Measurements from ENCODE around the gene TMEM132D.

TMEM132D gene

GRCh38 chr12:129335773-129336172 lies 568.1 kb downstream of the TMEM132D start:
- no peak overlapping the region for H3K27ac Mint-ChIP-seq
- H3K4me1 Mint-ChIP-seq = no peaks in the 10 kb centered on the region
- H3K36me3 Mint-ChIP-seq (ENCODE audit: low read depth) = no peaks in the 10 kb centered on the region
- no peaks in the 10 kb centered on the region for H3K27me3 Mint-ChIP-seq (ENCODE audit: low read depth)
- TF ChIP-seq, protein P1, sequence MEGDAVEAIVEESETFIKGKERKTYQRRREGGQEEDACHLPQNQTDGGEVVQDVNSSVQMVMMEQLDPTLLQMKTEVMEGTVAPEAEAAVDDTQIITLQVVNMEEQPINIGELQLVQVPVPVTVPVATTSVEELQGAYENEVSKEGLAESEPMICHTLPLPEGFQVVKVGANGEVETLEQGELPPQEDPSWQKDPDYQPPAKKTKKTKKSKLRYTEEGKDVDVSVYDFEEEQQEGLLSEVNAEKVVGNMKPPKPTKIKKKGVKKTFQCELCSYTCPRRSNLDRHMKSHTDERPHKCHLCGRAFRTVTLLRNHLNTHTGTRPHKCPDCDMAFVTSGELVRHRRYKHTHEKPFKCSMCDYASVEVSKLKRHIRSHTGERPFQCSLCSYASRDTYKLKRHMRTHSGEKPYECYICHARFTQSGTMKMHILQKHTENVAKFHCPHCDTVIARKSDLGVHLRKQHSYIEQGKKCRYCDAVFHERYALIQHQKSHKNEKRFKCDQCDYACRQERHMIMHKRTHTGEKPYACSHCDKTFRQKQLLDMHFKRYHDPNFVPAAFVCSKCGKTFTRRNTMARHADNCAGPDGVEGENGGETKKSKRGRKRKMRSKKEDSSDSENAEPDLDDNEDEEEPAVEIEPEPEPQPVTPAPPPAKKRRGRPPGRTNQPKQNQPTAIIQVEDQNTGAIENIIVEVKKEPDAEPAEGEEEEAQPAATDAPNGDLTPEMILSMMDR (IDR thresholded peaks at IDR 0.05; ENCODE audit: unreplicated experiment in 3 of 3) = no peak
- H3K9me3 Mint-ChIP-seq = peaks cover 2% of the 10 kb centered on the region
- H3K4me3 Mint-ChIP-seq = no peak overlapping the region

DNA sequence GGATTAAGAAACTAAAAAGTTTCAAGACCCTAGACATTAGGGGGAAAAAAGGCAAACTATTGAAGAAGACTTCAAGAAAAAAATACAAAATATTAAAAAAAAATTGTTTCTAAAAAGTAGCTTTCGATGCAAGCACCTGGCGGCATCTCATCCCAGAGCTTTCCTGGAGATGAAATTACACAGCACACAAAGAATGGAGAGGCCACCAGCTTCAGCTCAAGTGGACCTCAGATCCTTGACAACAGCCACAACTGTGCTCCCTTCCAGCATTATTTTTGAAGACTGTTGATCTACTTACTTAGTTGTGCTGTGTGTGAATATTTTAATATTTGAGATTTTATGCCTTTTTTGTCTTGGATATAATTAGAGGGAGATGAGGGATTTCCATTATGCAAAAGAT lies 571.5 kb downstream of the TMEM132D start:
- Mint-ChIP-seq H3K36me3 (ENCODE audit: low read depth) (no peaks in the 10 kb centered on the region), H3K27me3 (ENCODE audit: low read depth) (no peaks in the 10 kb centered on the region), H3K4me1 (no peaks in the 10 kb centered on the region), H3K27ac (no peak overlapping the region), H3K4me3 (no peak overlapping the region), H3K9me3 (peaks cover 2% of the 10 kb centered on the region)
- TF ChIP-seq, protein P1 (IDR thresholded peaks at IDR 0.05; ENCODE audit: unreplicated experiment in 3 of 3) = no peak

DNA sequence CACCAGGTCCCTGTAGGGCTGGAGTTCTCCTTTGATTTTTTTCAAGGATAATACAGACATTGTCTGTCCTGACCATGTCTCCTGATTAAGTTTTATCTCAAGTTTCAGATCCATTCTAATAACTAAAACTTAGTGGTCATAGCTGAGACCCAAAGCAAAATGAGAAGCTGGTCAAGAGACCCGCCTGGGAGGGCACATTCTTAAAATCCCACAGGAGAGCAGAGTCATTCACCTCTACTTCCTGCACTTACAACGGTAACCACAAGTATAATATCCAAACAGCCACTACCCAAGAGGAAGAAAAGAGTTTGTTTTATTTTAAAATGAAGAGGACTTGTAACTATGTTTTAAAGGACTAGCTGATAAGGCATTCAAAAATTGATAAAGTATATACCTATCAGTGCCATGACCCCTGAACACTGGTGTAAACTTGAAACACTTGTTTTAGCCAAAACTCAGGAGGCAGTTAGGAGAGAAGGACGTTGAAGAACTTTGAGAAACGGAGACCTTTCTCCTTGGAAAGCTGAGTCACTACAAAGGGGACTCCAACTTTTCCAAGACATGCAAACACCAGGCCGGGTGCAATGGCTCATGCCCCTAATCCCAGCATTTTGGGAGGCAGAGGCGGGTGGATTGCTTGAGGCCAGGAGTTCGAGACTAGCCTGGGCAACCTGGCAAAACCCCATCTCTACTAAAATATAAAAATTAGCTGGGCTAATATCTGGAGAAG lies 572.3 kb downstream of the TMEM132D start:
- H3K4me1 Mint-ChIP-seq = no peaks in the 10 kb centered on the region
- H3K36me3 Mint-ChIP-seq (ENCODE audit: low read depth) = no peaks in the 10 kb centered on the region
- H3K27ac Mint-ChIP-seq = no peak overlapping the region
- no peaks in the 10 kb centered on the region for H3K27me3 Mint-ChIP-seq (ENCODE audit: low read depth)
- H3K4me3 Mint-ChIP-seq = no peak overlapping the region
- peaks cover under 1% of the 10 kb centered on the region for H3K9me3 Mint-ChIP-seq
- TF ChIP-seq, protein P1 (IDR thresholded peaks at IDR 0.05; ENCODE audit: unreplicated experiment in 3 of 3) = no peak

- TF ChIP-seq, protein P1 (IDR thresholded peaks at IDR 0.05; ENCODE audit: unreplicated experiment in 3 of 3) = no peak
- Mint-ChIP-seq H3K4me3 (no peak overlapping the region), H3K27ac (no peak overlapping the region), H3K36me3 (ENCODE audit: low read depth) (no peaks in the 10 kb centered on the region), H3K27me3 (ENCODE audit: low read depth) (peaks cover 3% of the 10 kb centered on the region), H3K9me3 (no peaks in the 10 kb centered on the region), H3K4me1 (no peaks in the 10 kb centered on the region)
Measured at GRCh38 chr12:129328235-129328634, 575.6 kb downstream of the TMEM132D start.

GRCh38 chr12:129325566-129325965 lies 578.3 kb downstream of the TMEM132D start:
- H3K4me3 Mint-ChIP-seq = no peak overlapping the region
- H3K4me1 Mint-ChIP-seq = no peaks in the 10 kb centered on the region
- peaks cover 3% of the 10 kb centered on the region for H3K27me3 Mint-ChIP-seq (ENCODE audit: low read depth)
- no peak overlapping the region for H3K27ac Mint-ChIP-seq
- TF ChIP-seq, protein P1 (IDR thresholded peaks at IDR 0.05; ENCODE audit: unreplicated experiment in 3 of 3) = no peak
- H3K9me3 Mint-ChIP-seq = no peaks in the 10 kb centered on the region
- no peaks in the 10 kb centered on the region for H3K36me3 Mint-ChIP-seq (ENCODE audit: low read depth)

DNA sequence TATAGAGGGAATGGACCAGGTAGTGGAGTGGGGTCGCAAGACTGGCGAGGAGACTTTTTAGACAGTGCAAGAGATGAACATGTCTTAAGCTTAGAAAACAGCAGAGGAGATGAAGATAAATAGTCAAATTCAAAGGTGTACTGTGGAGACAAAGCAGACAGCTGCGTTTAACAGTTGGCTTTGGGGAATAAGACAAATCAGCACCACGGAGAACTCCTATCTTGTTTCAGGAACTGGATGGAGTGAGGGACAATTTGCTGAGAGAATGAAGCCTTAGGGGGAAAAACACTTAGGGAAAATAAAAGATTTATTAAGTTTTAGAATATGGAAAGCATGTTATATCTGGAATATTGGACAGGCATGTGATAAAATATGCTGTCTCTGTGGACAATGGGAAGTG lies 591.8 kb downstream of the TMEM132D start:
- no peaks in the 10 kb centered on the region for H3K36me3 Mint-ChIP-seq (ENCODE audit: low read depth)
- H3K27ac Mint-ChIP-seq = no peak overlapping the region
- TF ChIP-seq, protein P1 (IDR thresholded peaks at IDR 0.05; ENCODE audit: unreplicated experiment in 3 of 3) = no peak
- no peaks in the 10 kb centered on the region for H3K27me3 Mint-ChIP-seq (ENCODE audit: low read depth)
- no peaks in the 10 kb centered on the region for H3K4me1 Mint-ChIP-seq
- peaks cover 10% of the 10 kb centered on the region for H3K9me3 Mint-ChIP-seq
- H3K4me3 Mint-ChIP-seq = no peak overlapping the region

Data from nephron (organoid).